ENCODE measurements around the gene EZR.

The EZR gene

GRCh38 chr6:158817728-158818580, 1.2 kb downstream of the EZR start:
- peak; percentile 76 for DNase-seq (ENCODE audit: low read depth)

GRCh38 chr6:158816803-158817727, 2.1 kb downstream of the EZR start:
- DNase-seq (ENCODE audit: low read depth): no peak

- no peak for DNase-seq (ENCODE audit: low read depth)
These were observed 2.8 kb downstream of the EZR start for GRCh38 chr6:158816329-158816728.

- DNase-seq (ENCODE audit: low read depth): no peak
These were observed 3.3 kb downstream of the EZR start for GRCh38 chr6:158815907-158816306.

GRCh38 chr6:158815379-158815724, 3.8 kb downstream of the EZR start:
- DNase-seq (ENCODE audit: low read depth): no peak

GRCh38 chr6:158813032-158813431, 6.1 kb downstream of the EZR start:
- DNase-seq (ENCODE audit: low read depth): no peak

GRCh38 chr6:158812611-158813010, 6.6 kb downstream of the EZR start:
- no peak for DNase-seq (ENCODE audit: low read depth)

- DNase-seq (ENCODE audit: low read depth): no peak
These were observed 8.7 kb downstream of the EZR start for GRCh38 chr6:158810155-158811095.

- no peak for DNase-seq (ENCODE audit: low read depth)
These were observed 10.1 kb downstream of the EZR start for GRCh38 chr6:158808941-158809678.

- DNase-seq (ENCODE audit: low read depth): no peak
These were observed 10.7 kb downstream of the EZR start for GRCh38 chr6:158808442-158808833.

- no peak for DNase-seq (ENCODE audit: low read depth)
These were observed 11.4 kb downstream of the EZR start for GRCh38 chr6:158807515-158808441.

- DNase-seq (ENCODE audit: low read depth): no peak
These were observed 13.3 kb downstream of the EZR start for GRCh38 chr6:158805698-158806377.

- DNase-seq (ENCODE audit: low read depth): no peak
These were observed 15.0 kb downstream of the EZR start for GRCh38 chr6:158804207-158804606.

- DNase-seq (ENCODE audit: low read depth): no peak
These were observed 15.4 kb downstream of the EZR start for GRCh38 chr6:158803733-158804143.

- DNase-seq (ENCODE audit: low read depth): no peak
These were observed 17.4 kb downstream of the EZR start for GRCh38 chr6:158801655-158802294.

- no peak for DNase-seq (ENCODE audit: low read depth)
These were observed 19.9 kb downstream of the EZR start for GRCh38 chr6:158799051-158799792.

GRCh38 chr6:158798311-158798710, 20.9 kb downstream of the EZR start:
- no peak for DNase-seq (ENCODE audit: low read depth)

All from stimulated activated CD4-positive, alpha-beta T cell treated with anti-CD3 and anti-CD28 coated beads, Interleukin-2, amount 100 ng/mL, for 4 hours (primary cell).